ENCODE measurements around the gene ITGA11.

The ITGA11 gene

DNA sequence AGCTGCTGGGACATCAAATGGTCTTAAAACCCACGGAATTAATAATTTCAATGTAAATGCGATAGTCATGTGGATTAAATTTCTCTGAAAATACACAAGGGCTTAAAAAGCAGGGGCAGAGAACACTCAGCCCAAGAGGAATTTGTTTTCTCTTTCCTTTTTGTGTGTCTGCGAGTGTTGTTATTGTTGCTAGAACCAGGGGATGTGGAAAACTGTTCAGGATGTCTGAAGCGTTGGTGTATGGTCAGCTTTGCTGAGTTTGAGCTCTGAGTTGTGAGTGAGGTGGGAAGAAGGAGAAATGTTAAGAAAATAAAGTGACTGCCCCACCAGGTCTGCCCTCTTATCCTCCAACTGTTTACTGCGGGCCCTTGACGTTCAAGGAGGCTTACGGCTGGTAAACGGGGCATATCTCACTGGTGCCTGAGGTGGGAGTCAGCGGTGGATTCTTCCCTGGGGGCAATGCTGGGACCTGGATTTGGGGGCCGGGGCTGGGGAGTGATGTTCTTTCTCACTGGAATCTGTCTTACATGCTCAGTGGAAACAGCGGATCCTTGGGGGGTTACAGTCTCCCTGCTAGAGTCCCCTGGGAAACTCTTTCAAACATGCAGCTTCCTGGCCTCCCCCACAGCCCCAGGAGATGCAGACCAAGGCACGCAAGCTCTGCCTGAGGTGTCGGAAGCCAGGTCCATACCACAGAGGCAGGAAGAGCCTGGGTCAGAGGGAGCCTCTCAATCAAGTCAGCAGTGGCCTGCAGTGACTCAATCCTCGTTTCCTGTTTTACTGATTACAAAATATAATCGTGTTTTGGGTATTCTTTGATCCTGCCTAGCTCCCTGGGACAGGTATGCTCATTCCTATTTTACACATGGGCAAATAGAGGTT lies 41.8 kb downstream of the ITGA11 start:
- peak; percentile 26 for DNase-seq

DNA sequence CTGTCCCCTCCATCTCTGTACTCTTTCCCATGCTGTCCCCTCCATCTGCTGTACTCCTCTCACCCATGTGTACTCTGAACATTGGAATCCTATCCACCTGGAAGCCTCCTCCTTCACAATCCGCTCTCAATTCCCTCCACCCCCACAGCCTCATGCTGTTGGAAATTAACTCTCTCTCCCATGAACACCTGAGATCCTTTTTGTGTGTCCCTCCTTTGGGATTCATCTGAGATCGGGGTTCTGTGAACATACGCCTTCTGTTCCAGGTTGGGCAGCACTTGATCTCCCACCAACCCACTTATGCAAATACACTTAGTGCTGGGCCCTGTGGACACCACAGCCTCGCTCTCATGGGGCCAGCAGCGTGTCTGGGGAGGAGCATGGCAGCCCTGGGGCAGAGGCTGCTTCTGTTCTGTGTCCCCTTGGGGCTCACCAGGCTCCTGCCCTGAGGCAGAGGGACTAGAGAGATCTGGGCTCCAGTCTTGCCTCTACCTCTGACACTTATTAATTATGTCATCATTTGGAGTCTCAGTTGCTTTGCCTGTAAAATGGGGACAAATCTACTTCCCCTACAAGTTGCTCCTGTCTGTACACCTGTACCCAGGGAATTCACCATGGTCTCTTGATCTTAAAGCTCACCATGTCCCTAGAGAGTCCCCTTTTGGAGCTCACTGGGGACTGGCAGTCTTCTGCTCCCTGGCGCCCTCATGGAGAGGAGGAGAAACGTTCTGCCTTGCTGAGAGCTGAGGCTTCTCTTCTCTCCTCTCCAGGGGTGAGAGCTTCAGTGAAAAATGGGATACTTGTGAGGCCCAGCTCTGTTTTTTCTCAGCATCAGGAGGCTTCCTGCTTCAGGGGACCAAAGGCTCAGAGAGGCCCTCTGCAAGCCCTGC lies 42.7 kb downstream of the ITGA11 start:
- DNase-seq, result peak; percentile 7

DNA sequence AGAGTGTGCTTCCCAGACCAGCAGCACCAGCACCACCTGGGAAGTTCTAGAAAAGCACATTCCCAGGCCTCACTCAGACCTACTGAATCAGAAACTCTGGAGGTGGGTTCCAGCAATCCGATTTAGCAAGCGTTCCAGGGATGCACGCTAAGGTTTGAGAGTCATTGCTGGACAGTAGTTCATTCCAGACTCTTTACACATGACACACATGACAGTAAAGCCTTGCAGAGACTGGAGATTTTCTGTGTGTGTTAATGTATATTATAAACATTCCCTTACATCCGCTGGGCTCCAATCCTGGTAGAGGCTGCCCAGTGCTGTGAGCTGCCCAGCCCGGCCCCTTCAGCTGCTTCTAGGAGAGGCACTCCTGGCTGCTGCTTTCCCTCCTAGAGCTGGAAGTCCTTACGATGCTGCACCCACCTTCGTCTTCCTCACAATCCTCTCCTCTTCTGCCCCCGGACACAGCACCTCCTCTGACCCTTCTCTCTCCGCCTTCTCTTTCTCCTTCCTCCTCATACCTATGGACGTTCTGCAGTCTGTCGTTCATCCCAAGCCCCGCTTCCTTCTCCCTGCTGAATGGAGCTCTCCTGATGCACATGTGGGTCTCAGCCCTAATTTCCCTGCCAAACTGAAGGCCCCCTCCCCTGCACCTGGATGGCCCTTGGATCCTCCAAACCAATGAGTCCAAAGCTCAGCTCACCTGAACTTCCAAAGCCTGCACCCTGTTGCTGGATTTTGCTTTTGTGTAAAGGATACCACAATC lies 44.4 kb downstream of the ITGA11 start:
- DNase-seq, result peak; percentile 39

DNA sequence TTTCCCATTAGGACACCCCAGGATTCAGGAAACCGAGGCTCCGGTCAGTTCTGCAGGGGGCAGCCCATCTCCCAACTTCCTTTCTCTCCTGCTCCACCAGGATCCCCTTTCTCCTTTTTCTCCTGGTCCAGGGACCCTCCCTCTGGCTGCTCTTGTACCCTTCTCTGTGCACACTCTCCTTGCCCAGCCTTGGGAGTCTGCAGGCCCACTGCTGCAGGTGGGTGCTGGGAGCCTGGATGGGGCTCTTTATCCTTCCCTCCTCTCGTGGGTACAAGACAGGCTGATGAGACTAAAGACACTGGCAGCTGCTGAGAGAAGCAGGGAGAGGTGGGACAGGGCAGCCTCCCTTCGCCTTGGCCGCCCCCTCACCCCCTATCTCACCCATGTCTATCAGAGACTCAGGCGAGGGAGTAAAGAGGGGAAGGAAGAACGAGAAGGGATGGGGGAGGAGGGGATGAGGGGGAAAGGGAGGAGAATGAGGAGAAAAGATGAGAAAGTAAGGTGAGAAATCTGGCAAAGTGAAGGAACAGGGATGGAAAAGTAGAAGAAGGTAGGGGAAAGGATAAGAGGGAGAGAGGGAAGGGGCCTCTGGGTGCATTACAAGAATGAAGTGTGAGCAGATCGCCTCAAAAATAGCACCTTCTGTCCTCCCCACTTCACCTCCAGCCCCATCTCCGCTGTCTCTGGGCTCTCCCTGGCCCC lies 45.2 kb downstream of the ITGA11 start:
- DNase-seq, result peak; percentile 3

DNA sequence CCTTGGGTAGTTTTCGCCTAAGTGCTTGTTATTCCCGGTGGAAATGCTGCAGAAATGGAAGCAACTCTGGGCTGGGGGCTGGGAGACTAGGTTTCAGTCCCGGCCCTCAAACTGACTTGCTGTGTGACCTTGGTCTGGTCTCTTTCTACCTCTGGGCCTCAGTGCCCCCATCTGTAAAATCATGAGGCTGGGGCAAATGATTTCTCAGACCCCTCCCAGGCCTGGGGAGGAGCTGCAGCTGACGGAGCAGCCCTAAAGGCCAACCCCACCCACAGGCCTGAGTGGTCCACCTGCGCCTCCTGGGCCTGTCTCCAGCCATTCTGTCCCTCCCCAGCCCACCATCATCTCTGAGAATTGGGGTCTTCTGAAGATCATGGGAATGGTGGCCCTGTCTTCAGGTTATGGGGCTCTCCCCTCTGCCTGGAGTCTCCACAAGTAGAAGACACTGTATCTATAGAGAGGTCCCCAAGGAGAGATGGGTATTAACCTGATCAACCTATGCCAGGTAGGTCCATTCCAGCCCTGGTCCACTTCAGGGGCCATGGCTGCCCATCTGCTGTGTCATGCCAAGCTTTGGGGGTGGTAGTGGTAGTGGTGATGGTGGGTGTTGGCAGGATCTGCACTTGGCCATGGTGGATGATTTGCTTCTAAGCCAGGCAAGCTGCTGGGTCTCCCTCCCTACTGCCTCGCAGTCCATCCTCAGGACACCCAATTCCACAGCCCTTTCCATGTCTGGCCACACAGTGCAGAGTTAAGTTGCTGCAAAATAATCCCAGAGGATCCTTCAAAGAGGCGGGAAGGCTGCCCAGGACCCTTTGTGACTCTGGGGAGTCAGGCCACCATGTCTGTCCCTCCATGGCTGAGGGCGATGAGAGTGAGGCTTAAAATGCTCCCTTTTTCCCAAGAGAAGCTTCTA lies 46.0 kb downstream of the ITGA11 start:
- DNase-seq, result peak; percentile 21

DNA sequence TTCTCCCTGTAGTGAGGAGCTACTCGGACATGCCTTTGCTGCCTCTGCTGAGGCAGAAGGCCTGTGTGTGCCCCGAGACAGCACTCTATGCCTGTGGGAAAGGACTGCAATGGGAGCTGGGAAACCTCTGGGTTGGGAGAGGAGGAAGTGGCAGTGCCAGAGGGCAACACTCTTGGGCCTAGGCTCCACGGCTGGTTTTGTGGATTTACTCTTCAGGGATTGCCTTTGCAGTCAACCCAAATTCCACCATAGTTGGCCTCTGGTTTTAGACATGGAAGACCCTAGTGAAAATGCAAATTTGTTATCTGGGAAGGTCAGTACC lies 46.8 kb downstream of the ITGA11 start:
- peak; percentile 12 for DNase-seq

DNA sequence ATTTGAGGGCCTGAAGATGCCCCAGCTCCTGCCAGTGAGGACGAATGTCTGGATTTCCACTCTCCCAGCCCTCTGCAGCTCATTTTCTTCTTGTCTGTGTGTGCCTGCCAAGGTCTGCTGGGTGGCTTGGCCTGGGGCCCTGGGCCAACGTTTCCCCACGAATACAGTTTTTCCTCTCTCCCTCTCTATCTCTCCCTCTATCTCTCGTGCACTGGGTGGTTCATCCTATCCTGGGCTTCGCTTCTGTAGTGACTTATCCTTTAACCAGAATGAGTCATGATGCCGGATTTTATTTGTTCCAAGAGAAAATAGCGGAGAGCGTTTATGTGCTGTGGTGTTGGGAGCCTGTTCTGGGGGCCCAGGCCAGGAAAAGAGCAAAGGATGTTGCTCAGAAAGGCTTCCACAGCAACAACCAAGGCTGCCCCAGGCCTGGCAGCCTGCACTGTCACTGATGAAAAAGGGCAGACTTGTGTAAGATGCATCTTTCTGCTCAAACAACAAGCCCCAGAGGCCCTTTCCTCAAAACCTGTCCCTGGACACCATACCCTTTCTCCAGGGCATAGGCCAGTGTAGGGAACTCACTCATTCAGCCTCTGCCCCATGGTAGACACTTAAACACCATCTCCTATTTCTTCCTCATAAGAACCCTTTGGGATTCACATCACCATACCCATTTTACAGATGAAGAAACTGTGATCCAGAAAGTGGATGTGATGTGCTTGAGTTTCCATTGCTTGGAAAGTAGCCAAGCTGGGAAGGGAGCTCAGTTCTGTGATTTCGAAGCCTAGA lies 47.3 kb downstream of the ITGA11 start:
- DNase-seq, result peak; percentile 73

DNA sequence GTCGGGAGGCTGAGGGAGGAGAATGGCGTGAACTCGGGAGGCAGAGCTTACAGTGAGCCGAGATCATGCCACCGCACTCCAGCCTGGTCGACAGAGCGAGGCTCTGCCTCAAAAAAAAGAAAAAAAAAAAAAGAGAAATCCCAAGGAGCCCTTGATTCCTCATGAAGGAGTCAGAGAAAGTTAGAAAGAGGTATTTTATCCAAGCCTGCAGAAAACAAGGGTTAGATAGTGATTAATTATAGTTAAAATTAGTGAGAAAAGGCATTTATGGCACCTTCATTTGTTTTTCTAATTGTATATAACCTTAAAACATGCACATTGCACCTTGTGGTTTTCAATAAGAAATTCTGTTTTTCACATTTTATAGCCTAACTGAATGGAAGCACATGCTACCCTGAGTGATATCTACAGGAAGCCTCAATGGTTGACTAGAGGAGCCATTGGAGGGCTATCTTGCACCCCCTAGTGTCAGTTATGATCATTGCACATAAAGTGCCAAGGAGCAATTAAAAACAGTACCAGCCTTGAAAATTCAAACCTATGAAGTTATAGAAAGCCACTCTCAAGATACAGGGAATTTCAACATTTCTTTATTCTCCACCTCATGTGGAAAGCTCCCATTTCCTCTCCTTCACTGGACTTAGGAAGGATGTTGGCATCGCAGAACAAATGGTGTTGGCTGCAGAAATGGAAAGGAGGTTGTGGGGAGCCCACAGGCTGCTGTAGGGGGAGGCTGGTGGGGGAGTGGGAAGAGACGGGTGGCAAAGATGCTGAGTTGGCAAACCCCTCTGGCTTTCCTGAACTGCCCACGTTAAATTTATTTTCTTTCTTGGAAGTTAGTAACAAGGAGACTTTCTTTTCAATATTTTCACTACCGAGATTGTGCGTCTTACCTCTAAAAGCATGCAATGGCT lies 48.5 kb downstream of the ITGA11 start:
- DNase-seq, result peak; percentile 8

DNA sequence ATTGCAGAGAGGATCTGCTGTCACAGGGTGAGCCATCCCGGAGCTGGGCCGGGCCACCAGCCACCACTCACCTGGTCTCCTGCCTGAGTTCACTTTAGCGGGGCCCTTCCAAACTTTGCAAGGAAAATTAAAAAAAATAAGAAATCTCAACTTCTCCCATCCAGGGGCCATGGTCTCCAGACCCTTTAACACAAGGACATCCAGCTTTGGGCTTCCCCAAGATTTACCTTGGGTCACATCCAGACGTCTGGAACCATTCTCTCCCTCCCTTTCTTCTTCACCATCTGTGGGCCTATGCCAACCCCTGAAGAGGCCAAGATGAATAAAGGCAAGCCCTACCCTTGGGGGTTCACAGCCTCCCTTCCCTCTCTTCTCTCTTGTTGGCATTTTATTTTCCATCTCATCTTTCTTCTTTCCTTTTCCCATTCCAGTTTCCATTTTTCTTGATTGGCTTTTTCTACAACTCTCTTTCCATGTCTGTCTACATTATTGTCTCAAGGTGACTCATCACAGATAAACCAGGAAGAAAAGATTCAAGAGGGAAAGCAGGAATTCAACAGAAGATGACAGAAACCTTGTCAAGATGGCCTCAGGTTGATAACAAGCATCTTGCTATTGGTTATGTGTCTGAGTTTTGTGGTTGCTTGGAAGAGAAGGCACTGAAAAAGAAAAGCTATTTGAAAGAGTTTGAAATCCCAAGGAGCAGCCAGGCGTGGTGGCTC lies 49.5 kb downstream of the ITGA11 start:
- DNase-seq, result peak; percentile 22

DNA sequence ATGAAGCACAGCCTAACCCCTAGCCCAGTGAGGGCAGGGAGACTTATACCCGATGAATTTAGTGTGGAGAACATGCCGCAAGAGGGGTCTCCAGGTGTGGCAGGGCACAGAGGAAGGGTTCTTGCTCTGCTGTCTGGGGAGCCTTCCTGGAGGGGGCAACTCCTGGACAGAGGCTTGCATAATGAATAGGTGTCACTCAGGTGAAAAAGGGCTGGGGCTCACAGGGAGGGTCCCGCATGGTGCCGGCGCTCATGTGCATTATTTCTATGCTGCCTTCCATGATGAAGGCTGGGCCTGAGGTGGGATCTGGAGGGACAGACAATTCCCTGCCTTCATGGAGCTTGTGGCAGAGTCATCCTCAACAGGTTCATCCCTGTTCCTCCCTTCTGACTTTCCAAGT lies 51.5 kb downstream of the ITGA11 start:
- no peak for DNase-seq

DNA sequence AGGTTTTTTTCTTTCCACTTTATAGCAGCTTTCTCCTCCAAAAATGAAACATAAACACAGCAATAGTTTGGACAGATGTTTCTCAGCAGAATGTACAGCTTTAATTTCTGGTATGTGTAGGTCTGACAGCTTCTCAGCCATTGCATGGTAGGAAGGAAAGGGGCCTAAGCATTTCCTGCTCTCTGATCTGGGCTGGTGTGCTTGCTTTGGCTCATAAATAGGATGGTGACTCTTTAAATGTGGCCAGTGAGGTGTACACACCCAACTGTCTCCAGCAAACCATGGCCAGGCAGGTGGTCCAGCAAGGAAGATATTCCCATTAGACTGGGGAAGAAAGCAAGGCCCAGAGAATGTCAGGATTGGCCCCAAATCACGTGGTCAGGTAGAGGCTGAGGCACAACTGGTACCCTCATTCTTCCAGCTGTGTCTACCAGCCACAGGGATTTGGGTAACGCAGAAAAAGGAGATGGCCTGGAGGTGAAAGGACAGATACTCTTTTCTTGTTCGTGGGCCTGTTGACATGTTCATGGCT lies 52.1 kb downstream of the ITGA11 start:
- no peak for DNase-seq

DNA sequence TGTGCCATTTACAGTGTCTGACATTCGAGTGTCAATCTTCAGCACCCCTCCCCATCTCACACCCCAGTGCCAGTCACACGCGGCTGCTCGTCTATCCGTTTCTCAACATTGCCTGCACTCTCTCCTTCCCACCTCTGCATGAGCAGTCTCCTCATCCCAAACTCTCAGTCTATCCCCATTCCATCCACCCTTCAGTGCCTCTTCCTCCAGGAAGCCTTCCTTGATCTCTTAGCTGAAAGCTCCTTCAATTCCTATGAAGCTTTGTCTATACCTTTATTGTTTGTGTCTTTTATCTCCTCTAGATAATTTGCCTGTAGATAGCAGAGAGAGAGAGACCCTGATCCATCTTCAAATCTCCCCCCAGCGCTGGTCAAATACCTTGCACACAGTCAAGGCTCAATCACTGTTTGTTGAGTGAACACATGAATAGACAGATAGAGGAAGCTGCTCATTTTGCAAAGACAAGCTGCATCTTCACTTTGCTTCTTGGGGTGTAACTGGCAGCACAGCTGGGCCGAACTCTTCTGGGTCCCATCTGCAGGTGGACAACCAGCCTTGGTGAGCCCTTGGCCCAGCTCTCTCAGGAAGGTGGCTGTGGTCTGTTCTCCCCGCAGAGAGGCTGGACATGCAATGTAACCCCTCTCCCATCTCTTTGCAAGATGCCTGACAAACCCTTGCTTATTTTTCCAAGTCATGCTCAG lies 52.8 kb downstream of the ITGA11 start:
- no peak for DNase-seq

DNA sequence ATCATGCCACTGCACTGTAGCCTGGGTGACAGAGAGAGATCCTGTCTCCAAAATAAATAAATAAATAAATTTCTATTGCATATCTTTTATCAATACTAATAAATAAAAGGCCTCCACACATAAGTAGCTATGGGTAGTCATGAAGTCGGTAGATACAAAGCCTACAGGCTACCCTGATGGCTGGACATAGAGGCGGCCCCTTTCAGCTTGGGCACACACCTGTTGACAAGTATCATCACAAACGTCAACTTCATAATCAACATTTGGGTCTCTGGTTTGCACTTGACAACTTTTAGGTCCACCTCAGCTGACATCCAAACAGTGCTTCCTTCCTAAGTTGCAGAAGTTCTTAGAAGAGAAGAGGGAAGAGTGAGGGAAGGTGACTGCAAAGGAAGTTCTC lies 53.4 kb downstream of the ITGA11 start:
- no peak for DNase-seq

DNA sequence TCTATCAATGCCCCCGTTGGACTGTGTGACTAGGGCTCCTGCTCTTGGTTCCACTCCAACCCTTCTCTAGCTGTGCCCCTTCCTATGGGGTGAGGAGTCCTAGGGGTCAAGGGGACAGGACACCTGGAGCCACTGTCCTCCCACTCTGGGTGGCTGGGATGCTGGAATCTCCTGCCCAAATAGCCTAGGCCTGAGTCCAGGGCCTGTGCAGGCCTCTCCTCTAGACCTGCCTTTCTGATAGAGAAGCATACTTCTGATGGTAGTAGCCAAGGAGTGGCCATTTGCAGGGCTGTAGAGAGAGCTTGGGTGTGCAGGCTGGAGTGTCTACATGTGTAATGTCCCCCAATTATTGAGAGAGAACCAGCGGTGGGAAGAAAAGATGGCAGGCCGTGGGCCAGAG lies 54.2 kb downstream of the ITGA11 start:
- DNase-seq, result no peak

DNA sequence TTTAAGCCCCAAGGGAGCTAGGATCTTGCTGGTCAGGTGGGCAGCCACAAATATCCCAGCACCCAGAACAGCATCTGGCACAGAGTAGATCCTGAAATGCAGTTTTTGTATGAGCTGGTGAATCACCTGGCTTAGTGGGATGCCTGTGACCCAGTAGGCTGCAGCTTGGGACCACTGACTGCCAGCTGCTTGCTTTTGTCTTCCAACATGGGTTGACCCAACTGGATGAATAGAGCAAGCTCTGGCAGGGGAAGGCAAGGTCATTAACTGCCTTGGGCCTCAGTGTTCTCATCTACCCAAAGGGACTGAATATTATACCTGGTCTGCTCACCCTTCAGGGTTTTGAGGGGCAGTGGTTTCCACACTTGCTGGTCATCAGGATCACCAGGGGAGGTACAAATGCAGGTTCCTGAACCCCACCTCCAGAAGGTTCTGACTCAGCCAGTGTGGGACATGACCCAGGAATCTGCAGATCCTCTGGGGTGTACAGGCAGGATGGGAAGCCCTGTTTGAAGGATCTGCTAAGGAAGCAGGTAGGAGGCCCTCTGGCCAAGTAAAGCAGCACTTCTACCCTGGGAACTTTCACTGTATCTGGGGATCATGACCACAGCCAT lies 55.4 kb downstream of the ITGA11 start:
- DNase-seq, result no peak

DNA sequence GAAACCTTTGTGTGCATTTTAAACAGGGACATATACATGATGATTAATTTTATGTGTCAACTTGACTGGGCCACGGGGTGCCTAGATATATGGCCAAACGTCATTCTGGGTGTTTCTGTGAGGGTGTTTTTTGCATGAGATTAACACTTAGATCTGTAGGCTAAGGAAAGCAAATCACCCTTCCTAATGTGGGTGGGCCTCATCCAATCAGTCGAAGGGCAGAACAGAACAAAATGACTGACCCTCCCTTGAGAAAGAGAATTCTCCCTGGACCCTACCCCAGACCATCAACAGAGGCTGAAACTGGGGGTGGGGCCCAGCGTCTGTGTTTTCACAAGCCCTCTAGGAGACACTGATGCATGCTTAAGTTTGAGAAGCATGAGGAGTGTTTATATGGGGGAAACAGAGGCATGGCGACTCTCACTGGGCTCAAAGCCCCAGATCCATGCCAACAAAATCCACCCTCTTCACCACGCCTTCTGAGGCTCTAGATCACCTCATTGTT lies 56.2 kb downstream of the ITGA11 start:
- no peak for DNase-seq

DNA sequence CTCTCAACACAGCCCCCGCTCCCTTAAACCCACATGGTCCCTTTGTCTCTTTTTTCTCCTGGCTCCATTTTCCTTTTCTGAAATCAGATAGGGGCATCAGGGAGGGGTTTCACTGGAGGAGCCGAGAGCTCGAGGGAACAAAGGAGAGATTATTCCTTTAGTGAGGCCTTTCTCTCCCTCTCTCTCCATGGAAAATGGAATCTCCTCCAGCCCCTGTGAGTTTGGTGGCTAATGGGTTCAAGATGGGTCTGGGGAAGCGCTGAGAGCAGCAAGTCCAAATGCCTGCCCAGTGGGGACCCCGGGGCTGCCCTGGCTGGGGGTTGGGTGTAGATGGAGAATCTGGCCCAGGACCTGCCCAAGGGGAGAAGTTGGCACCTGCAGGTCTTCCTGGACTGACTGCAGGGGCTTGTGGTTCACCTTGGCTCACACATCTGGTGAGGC lies 56.8 kb downstream of the ITGA11 start:
- DNase-seq, result no peak
